ENCODE data around the gene RCBTB1. TPM values are rescaled to one million over a fixed set of nuclear protein-coding genes. Genes with fewer than 3 reads are reported as not detected.

RCBTB1 gene
- total RNA-seq, 1 donor from 2014 or later: 54.2 TPM

- Mint-ChIP-seq H3K4me1 (peaks cover 6% of the 10 kb centered on the region), H3K9me3 (no peaks in the 10 kb centered on the region), H3K27me3 (ENCODE audit: insufficient read depth, low read depth) (no peaks in the 10 kb centered on the region), H3K4me3 (no peak overlapping the region), H3K27ac (no peak overlapping the region), H3K36me3 (no peaks in the 10 kb centered on the region)
- H3K27ac ChIP-seq: no peak overlapping the region
- no peak overlapping the region for H3K4me3 ChIP-seq
- peaks cover 4% of the 10 kb centered on the region for H3K4me1 ChIP-seq
- no peak overlapping the region for H2AFZ ChIP-seq (replicated peaks)
- no peaks in the 10 kb centered on the region for H4K20me1 ChIP-seq (ENCODE audit: low read depth)
- no peaks in the 10 kb centered on the region for H3K27me3 ChIP-seq
- H3K4me2 ChIP-seq: no peak overlapping the region
- no peaks in the 10 kb centered on the region for H3K36me3 ChIP-seq
- no peaks in the 10 kb centered on the region for H3K79me2 ChIP-seq (ENCODE audit: low read depth)
- no peak for DNase-seq (ENCODE audit: low spot score)
- H3K9ac ChIP-seq: no peak overlapping the region
- H3K9me3 ChIP-seq (ENCODE audit: low read depth): no peaks in the 10 kb centered on the region
- TF ChIP-seq EZH2 (IDR thresholded peaks at IDR 0.05): no peak
- TF ChIP-seq EZH2phosphoT487 (IDR thresholded peaks at IDR 0.05): no peak
- no peak for TF ChIP-seq CTCF (IDR thresholded peaks at IDR 0.05)
- no peaks in the 10 kb centered on the region for H3F3A ChIP-seq (ENCODE audit: low read depth)
Observed at GRCh38 chr13:49503951-49504350, 81.4 kb downstream of the RCBTB1 start.

GRCh38 chr13:49502954-49503353, 82.4 kb downstream of the RCBTB1 start:
- Histone ChIP-seq H3K27ac (no peak overlapping the region), H3K27me3 (no peaks in the 10 kb centered on the region), H4K20me1 (ENCODE audit: low read depth) (no peaks in the 10 kb centered on the region), H3K9me3 (ENCODE audit: low read depth) (no peaks in the 10 kb centered on the region), H3K36me3 (no peaks in the 10 kb centered on the region), H3K4me3 (no peak overlapping the region), H3K4me1 (peaks cover 4% of the 10 kb centered on the region), H3F3A (ENCODE audit: low read depth) (no peaks in the 10 kb centered on the region), H3K4me2 (no peak overlapping the region), H3K9ac (no peak overlapping the region), H2AFZ (replicated peaks) (no peak overlapping the region), H3K79me2 (ENCODE audit: low read depth) (no peaks in the 10 kb centered on the region)
- Mint-ChIP-seq H3K4me3 (no peak overlapping the region), H3K27ac (no peak overlapping the region), H3K9me3 (no peaks in the 10 kb centered on the region), H3K4me1 (peaks cover 6% of the 10 kb centered on the region), H3K27me3 (ENCODE audit: insufficient read depth, low read depth) (no peaks in the 10 kb centered on the region), H3K36me3 (no peaks in the 10 kb centered on the region)
- no peak for TF ChIP-seq EZH2 (IDR thresholded peaks at IDR 0.05)
- TF ChIP-seq EZH2phosphoT487 (IDR thresholded peaks at IDR 0.05): no peak
- no peak for TF ChIP-seq CTCF (IDR thresholded peaks at IDR 0.05)
- DNase-seq (ENCODE audit: low spot score): no peak

GRCh38 chr13:49499889-49500660, 85.3 kb downstream of the RCBTB1 start:
- H2AFZ ChIP-seq (replicated peaks): no peak overlapping the region
- no peak overlapping the region for H3K27ac Mint-ChIP-seq

More at GRCh38 chr13:49499889-49500660, 85.3 kb downstream of the RCBTB1 start:
- TF ChIP-seq EZH2 (IDR thresholded peaks at IDR 0.05): no peak
- TF ChIP-seq EZH2phosphoT487 (IDR thresholded peaks at IDR 0.05): no peak
- TF ChIP-seq CTCF (IDR thresholded peaks at IDR 0.05): no peak
- Mint-ChIP-seq H3K36me3 (peaks cover 2% of the 10 kb centered on the region), H3K9me3 (peaks cover 5% of the 10 kb centered on the region), H3K4me3 (no peak overlapping the region), H3K4me1 (peaks cover 6% of the 10 kb centered on the region), H3K27me3 (ENCODE audit: insufficient read depth, low read depth) (no peaks in the 10 kb centered on the region)
- Histone ChIP-seq H3K27ac (no peak overlapping the region), H4K20me1 (ENCODE audit: low read depth) (no peaks in the 10 kb centered on the region), H3F3A (ENCODE audit: low read depth) (peaks cover 25% of the 10 kb centered on the region), H3K9ac (no peak overlapping the region), H3K9me3 (ENCODE audit: low read depth) (no peaks in the 10 kb centered on the region), H3K4me3 (no peak overlapping the region), H3K27me3 (no peaks in the 10 kb centered on the region), H3K4me2 (no peak overlapping the region), H3K4me1 (peaks cover under 1% of the 10 kb centered on the region), H3K79me2 (ENCODE audit: low read depth) (no peaks in the 10 kb centered on the region), H3K36me3 (no peaks in the 10 kb centered on the region)
- no peak for DNase-seq (ENCODE audit: low spot score)

Data from neural progenitor cell (in vitro differentiated cells).